HCT116 (cell line): ENCODE results near the gene FAM193B. TPM values are rescaled to one million over a fixed set of nuclear protein-coding genes. Genes with fewer than 3 reads are reported as not detected.

ENCODE experiments used
- CEBPB ChIP-seq: IDR thresholded peaks from 2 replicates; pipeline ENCODE4 v1.6.1; 2012; ENCODE audit warnings: low read depth
- EGR1 ChIP-seq: IDR thresholded peaks from 2 replicates; pipeline ENCODE4 v1.6.1; 2012; ENCODE audit warnings: low read depth
- ELF1 ChIP-seq: IDR thresholded peaks from 2 replicates; pipeline ENCODE4 v1.6.1; 2012; ENCODE audit warnings: low read depth, borderline replicate concordance
- EZH2 ChIP-seq: fragments of 200-600 bp; sonication (generic); IDR thresholded peaks from 2 replicates; pipeline ENCODE4 v1.6.1; 2017; ENCODE audit warnings: antibody characterized with exemption, mixed run types
- EZH2phosphoT487 ChIP-seq: fragments of 200-600 bp; IDR thresholded peaks from 2 replicates; pipeline ENCODE4 v1.6.1; 2018; ENCODE audit warnings: antibody characterized with exemption, borderline replicate concordance
- FOSL1 ChIP-seq: IDR thresholded peaks from 2 replicates; pipeline ENCODE4 v1.6.1; 2012; ENCODE audit warnings: low read depth
- JUND ChIP-seq: IDR thresholded peaks from 2 replicates; pipeline ENCODE4 v1.6.1; 2012
- POLR2A ChIP-seq: IDR thresholded peaks from 2 replicates; pipeline ENCODE4 v1.7.0; 2011; ENCODE audit warnings: borderline replicate concordance; ENCODE audit not compliant: insufficient read depth, insufficient read length; ENCODE audit errors: extremely low read depth
- SIN3A ChIP-seq: IDR thresholded peaks from 2 replicates; pipeline ENCODE4 v1.6.1; 2012; ENCODE audit warnings: low read depth
- SP1 ChIP-seq: IDR thresholded peaks from 2 replicates; pipeline ENCODE4 v1.6.1; 2012; ENCODE audit warnings: low read depth
- YY1 ChIP-seq: IDR thresholded peaks from 2 replicates; pipeline ENCODE4 v1.6.1; 2011; ENCODE audit warnings: low read length, low read depth, moderate library complexity, mild to moderate bottlenecking; ENCODE audit not compliant: insufficient replicate concordance; ENCODE audit errors: extremely low read depth
- ZNF274 ChIP-seq: fragments of 200-500 bp; sonication (Bioruptor generic); IDR thresholded peaks from 2 replicates; pipeline ENCODE4 v1.6.1; 2014; ENCODE audit warnings: mild to moderate bottlenecking, low read depth, low read length, inconsistent platforms
- total RNA-seq: library from RNA; stranded (reverse); gene quantifications from one replicate; pipeline ENCODE4 v1.2.1, GENCODE V29; 2021; ENCODE audit not compliant: unreplicated experiment
- TF ChIP-seq, protein P1 (sequence below): IDR thresholded peaks from 2 replicates; pipeline ENCODE4 v1.6.1; 2012; ENCODE audit warnings: low read depth
- TF ChIP-seq, protein P2 (sequence below): IDR thresholded peaks from 2 replicates; pipeline ENCODE4 v1.6.1; 2012

Gene FAM193B
- total RNA-seq, 1 experiment from 2014 or later = 54.0 TPM

DNA sequence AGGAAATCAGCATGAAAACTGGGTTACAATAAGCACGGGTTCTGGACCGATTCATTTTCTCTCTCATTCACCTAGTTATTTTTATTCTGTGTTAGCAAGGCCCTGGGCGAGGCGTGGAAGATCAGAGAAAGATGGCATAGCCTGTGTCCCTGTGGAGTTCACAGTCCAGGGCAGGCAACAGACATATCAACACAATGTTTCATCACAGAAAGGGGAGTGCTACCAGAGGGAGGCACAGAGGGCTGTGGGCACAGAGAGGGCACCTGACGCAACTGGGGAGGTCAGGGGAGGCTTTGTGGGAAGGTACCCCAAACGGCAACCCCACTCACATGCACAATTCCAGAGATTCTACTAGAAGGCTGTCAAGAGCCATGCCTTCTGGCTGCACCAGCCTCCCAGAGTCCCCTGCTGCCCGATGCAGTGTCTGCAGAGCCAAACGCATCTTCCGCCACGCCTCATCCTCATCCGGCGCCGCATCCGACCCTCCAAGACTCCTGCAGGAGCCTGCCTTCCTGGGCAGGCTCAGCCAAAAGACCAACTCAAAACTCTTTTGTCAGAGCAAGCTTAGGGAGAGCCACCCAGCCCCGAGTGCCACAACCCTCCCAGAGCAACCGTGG lies 1.4 kb downstream of the FAM193B start (continued):
- TF ChIP-seq, protein P1, sequence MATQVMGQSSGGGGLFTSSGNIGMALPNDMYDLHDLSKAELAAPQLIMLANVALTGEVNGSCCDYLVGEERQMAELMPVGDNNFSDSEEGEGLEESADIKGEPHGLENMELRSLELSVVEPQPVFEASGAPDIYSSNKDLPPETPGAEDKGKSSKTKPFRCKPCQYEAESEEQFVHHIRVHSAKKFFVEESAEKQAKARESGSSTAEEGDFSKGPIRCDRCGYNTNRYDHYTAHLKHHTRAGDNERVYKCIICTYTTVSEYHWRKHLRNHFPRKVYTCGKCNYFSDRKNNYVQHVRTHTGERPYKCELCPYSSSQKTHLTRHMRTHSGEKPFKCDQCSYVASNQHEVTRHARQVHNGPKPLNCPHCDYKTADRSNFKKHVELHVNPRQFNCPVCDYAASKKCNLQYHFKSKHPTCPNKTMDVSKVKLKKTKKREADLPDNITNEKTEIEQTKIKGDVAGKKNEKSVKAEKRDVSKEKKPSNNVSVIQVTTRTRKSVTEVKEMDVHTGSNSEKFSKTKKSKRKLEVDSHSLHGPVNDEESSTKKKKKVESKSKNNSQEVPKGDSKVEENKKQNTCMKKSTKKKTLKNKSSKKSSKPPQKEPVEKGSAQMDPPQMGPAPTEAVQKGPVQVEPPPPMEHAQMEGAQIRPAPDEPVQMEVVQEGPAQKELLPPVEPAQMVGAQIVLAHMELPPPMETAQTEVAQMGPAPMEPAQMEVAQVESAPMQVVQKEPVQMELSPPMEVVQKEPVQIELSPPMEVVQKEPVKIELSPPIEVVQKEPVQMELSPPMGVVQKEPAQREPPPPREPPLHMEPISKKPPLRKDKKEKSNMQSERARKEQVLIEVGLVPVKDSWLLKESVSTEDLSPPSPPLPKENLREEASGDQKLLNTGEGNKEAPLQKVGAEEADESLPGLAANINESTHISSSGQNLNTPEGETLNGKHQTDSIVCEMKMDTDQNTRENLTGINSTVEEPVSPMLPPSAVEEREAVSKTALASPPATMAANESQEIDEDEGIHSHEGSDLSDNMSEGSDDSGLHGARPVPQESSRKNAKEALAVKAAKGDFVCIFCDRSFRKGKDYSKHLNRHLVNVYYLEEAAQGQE = no peak
- TF ChIP-seq POLR2A = no peak
- no peak for TF ChIP-seq SIN3A
- TF ChIP-seq, protein P2, sequence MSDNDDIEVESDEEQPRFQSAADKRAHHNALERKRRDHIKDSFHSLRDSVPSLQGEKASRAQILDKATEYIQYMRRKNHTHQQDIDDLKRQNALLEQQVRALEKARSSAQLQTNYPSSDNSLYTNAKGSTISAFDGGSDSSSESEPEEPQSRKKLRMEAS = no peak
- no peak for TF ChIP-seq EZH2phosphoT487
- TF ChIP-seq YY1 = no peak
- TF ChIP-seq CEBPB = no peak
- TF ChIP-seq JUND = no peak
- no peak for TF ChIP-seq EZH2
- TF ChIP-seq EGR1 = no peak
- TF ChIP-seq ELF1 = no peak
- no peak for TF ChIP-seq FOSL1
- no peak for TF ChIP-seq SP1
- TF ChIP-seq ZNF274 = no peak
- TF ChIP-seq, all 23 proteins: peak for 0
